GM12878 (cell line): ENCODE measurements around the gene DNASE2B. TPM values are rescaled to one million over a fixed set of nuclear protein-coding genes. Genes with fewer than 3 reads are reported as not detected.

Experiments used
- ATAC-seq: fragments of 200-7000 bp; cut with Tn5 transposase; 3 replicates; pipeline ENCODE4 v1.9.1; 2020; ENCODE audit warnings: mild to moderate bottlenecking, moderate library complexity
- BruUV-seq: library from RNA; stranded (reverse); fragments of 400-500 nt; replicated peaks from 2 replicates; lab custom pipeline; 2021; lab: Mats Ljungman, UMichigan
- CTCF ChIA-PET: fragments of 300-600 bp; sonication (Branson Sonifier 250); formaldehyde crosslinking; extraction: SDS; loops from one replicate; lab custom pipeline; 2021; ENCODE audit warnings: inconsistent platforms; lab: Yijun Ruan, JAX
- POLR2A ChIA-PET: fragments of 350-600 bp; formaldehyde crosslinking; extraction: SDS; loops from one replicate; lab custom pipeline; 2021; ENCODE audit warnings: inconsistent platforms; lab: Charles Lee
- RAD21 ChIA-PET: fragments of 300-600 bp; sonication (Branson Sonifier 250); formaldehyde crosslinking; loops from one replicate; lab custom pipeline; 2023; ENCODE audit warnings: antibody characterized with exemption; ENCODE audit not compliant: unreplicated experiment; lab: Charles Lee
- SMC1A ChIA-PET: fragments of 300-600 bp; sonication (Branson Sonifier 250); formaldehyde crosslinking; loops from one replicate; lab custom pipeline; 2023; ENCODE audit not compliant: unreplicated experiment, uncharacterized antibody; lab: Charles Lee
- DNase-seq: peaks from one replicate; pipeline ENCODE4 v3.0.0-alpha.2; 2011; ENCODE audit warnings: low read depth, low spot score
- FAIRE-seq: peaks from 3 replicates; lab custom pipeline; 2011; peaks lifted over from hg19 to GRCh38; lab: Jason Lieb, UNC
- H2AFZ ChIP-seq: 2 replicates; pipeline ENCODE4 v1.6.0; 2011; ENCODE audit warnings: low read depth, low read length, control low read depth; ENCODE audit not compliant: control insufficient read depth
- H3K27ac ChIP-seq: 2 replicates; pipeline ENCODE4 v1.5.1; 2011; ENCODE audit warnings: control low read depth; ENCODE audit not compliant: control insufficient read depth, insufficient read depth
- H3K27me3 ChIP-seq, 2 experiments: replicated peaks in 1 of 2; 2 replicates each; pipeline versions ENCODE4 v1.6.0 to v1.6.1; 2011; ENCODE audit warnings: low read length in 1 of 2; ENCODE audit not compliant: control insufficient read depth in 2 of 2, insufficient read depth in 2 of 2
- H3K36me3 ChIP-seq, 2 experiments: 2 replicates each; pipeline ENCODE4 v1.5.1; 2011; ENCODE audit warnings: low read length in 1 of 2; ENCODE audit not compliant: control insufficient read depth in 2 of 2, insufficient read depth in 2 of 2
- H3K4me1 ChIP-seq: 2 replicates; pipeline ENCODE4 v1.6.1; 2011; ENCODE audit warnings: mild to moderate bottlenecking, low read length, moderate library complexity, mixed read lengths; ENCODE audit not compliant: control insufficient read depth, insufficient read depth
- H3K4me2 ChIP-seq: 2 replicates; pipeline ENCODE4 v1.6.0; 2011; ENCODE audit warnings: control low read depth; ENCODE audit not compliant: control insufficient read depth, insufficient read depth
- H3K4me3 ChIP-seq: fragments of 200-600 bp; sonication (generic); 2 replicates; pipeline ENCODE4 v1.5.1; 2016
- H3K79me2 ChIP-seq: 2 replicates; pipeline ENCODE4 v1.6.0; 2011; ENCODE audit warnings: low read length; ENCODE audit not compliant: control insufficient read depth, insufficient read depth
- H3K9ac ChIP-seq: 2 replicates; pipeline ENCODE4 v1.8.0; 2011; ENCODE audit warnings: low read length, control low read depth, mixed read lengths; ENCODE audit not compliant: control insufficient read depth, insufficient read depth
- H3K9me3 ChIP-seq: replicated peaks from 3 replicates; pipeline ENCODE4 v1.5.1; 2011; ENCODE audit warnings: mild to moderate bottlenecking, low read length; ENCODE audit not compliant: control insufficient read depth, insufficient read depth
- H4K20me1 ChIP-seq: 2 replicates; pipeline ENCODE4 v1.6.0; 2011; ENCODE audit not compliant: control insufficient read depth, insufficient read depth
- ATF3 ChIP-seq: IDR thresholded peaks from 2 replicates; pipeline ENCODE4 v1.6.1; 2011; ENCODE audit warnings: low read depth, mild to moderate bottlenecking, low read length, moderate library complexity, borderline replicate concordance; ENCODE audit errors: extremely low read depth
- CEBPB ChIP-seq, 2 experiments: fragments of 150-350 bp in 1 of 2; IDR thresholded peaks; 2 replicates each; pipeline ENCODE4 v1.6.1; 2012 to 2014; ENCODE audit warnings: low read depth in 2 of 2, low read length in 2 of 2, borderline replicate concordance in 1 of 2, inconsistent platforms in 1 of 2
- CREB1 ChIP-seq: IDR thresholded peaks from 2 replicates; pipeline ENCODE4 v1.6.1; 2012; ENCODE audit warnings: low read depth, mild to moderate bottlenecking, inconsistent platforms
- EGR1 ChIP-seq, 2 experiments: IDR thresholded peaks; 1 replicate in 1 of 2; 2 replicates in 1 of 2; pipeline ENCODE4 v1.6.1; 2011 to 2012; ENCODE audit warnings: low read depth in 2 of 2, low read length in 2 of 2, borderline replicate concordance in 1 of 2, mild to moderate bottlenecking in 1 of 2, moderate library complexity in 1 of 2
- EZH2 ChIP-seq: IDR thresholded peaks from 2 replicates; pipeline ENCODE4 v1.6.1; 2012; ENCODE audit warnings: low read depth, mild to moderate bottlenecking, control low read depth, inconsistent platforms, low read length, borderline replicate concordance; ENCODE audit not compliant: control insufficient read depth
- FOS ChIP-seq: IDR thresholded peaks from 3 replicates; pipeline ENCODE4 v1.6.1; 2011; ENCODE audit warnings: borderline replicate concordance; ENCODE audit not compliant: insufficient read length; ENCODE audit errors: extremely low read depth
- GATAD2B ChIP-seq: fragments of 450-650 bp; conservative IDR thresholded peaks from 2 replicates; pipeline ENCODE4 v1.6.1; 2017; ENCODE audit warnings: low read depth, mild to moderate bottlenecking, moderate library complexity
- HCFC1 ChIP-seq: fragments of 150-350 bp; IDR thresholded peaks from 2 replicates; pipeline ENCODE4 v1.6.1; 2014; ENCODE audit warnings: low read length
- LARP7 ChIP-seq: fragments of 450-650 bp; IDR thresholded peaks from 2 replicates; pipeline ENCODE4 v1.6.1; 2017; ENCODE audit warnings: mild to moderate bottlenecking
- MTA2 ChIP-seq: fragments of 450-650 bp; IDR thresholded peaks from 2 replicates; pipeline ENCODE4 v1.6.1; 2016; ENCODE audit warnings: low read depth, mild to moderate bottlenecking, moderate library complexity
- MXI1 ChIP-seq: fragments of 150-350 bp; IDR thresholded peaks from 2 replicates; pipeline ENCODE4 v1.6.1; 2011; ENCODE audit warnings: low read depth, mild to moderate bottlenecking, inconsistent platforms, low read length, improper control_type of control experiment
- PAX5 ChIP-seq: IDR thresholded peaks from 2 replicates; pipeline ENCODE4 v1.6.1; 2011; ENCODE audit warnings: low read depth, low read length, borderline replicate concordance
- RAD51 ChIP-seq: fragments of 450-650 bp; IDR thresholded peaks from 2 replicates; pipeline ENCODE4 v1.6.1; 2016; ENCODE audit warnings: moderate library complexity, mild to moderate bottlenecking, inconsistent platforms
- RBBP5 ChIP-seq: fragments of 200-600 bp; sonication (generic); conservative IDR thresholded peaks from 2 replicates; pipeline ENCODE4 v1.6.1; 2016
- REST ChIP-seq: IDR thresholded peaks from 2 replicates; pipeline ENCODE4 v1.6.1; 2012; ENCODE audit warnings: mild to moderate bottlenecking, low read depth, low read length
- RFX5 ChIP-seq: IDR thresholded peaks from 2 replicates; pipeline ENCODE4 v1.6.1; 2011; ENCODE audit warnings: low read depth, low read length, improper control_type of control experiment
- RUNX3 ChIP-seq: IDR thresholded peaks from 2 replicates; pipeline ENCODE4 v1.6.1; 2012; ENCODE audit warnings: low read length, inconsistent platforms
- SMAD1 ChIP-seq: fragments of 450-650 bp; IDR thresholded peaks from 2 replicates; pipeline ENCODE4 v1.6.1; 2018; ENCODE audit warnings: mild to moderate bottlenecking, low read depth; ENCODE audit not compliant: partially characterized antibody
- YBX1 ChIP-seq: fragments of 450-650 bp; IDR thresholded peaks from 2 replicates; pipeline ENCODE4 v1.6.1; 2016; ENCODE audit warnings: antibody characterized with exemption
- ZBED1 ChIP-seq: IDR thresholded peaks from 2 replicates; pipeline ENCODE4 v1.6.1; 2016; ENCODE audit warnings: borderline replicate concordance
- ZNF207 ChIP-seq: fragments of 450-650 bp; IDR thresholded peaks from 2 replicates; pipeline ENCODE4 v1.6.1; 2014; ENCODE audit warnings: antibody characterized with exemption, mild to moderate bottlenecking, borderline replicate concordance
- WGBS: methylation state at CpG from one replicate; pipeline ENCODE4 v1.1.6; 2016; ENCODE audit warnings: low lambda C conversion rate; ENCODE audit not compliant: insufficient replicate concordance, insufficient coverage; ENCODE audit errors: missing lambda C conversion rate; 5-methylcytosine and 5-hydroxymethylcytosine counted together
- in situ Hi-C: fragments of 300-500 bp; cut with MboI; formaldehyde crosslinking; loops from 9 replicates; pipeline ENCODE4 v1.14.3; 2018; ENCODE audit warnings: mixed read lengths
- intact Hi-C: fragments of 100-400 bp; cut with micrococcal nuclease; formaldehyde crosslinking; loops from one replicate; pipeline ENCODE4 v1.14.2; 2022; ENCODE audit not compliant: unreplicated experiment
- polyA plus RNA-seq, 11 experiments: library from polyadenylated mRNA; depleted of rRNA in 4 of 11; unstranded in 6 of 11; stranded (reverse) in 5 of 11; fragments of >200 nt; fragmentation: Nextera tagmentation in 4 of 11; fragmentation: Illumina TruSeq in 1 of 11; extraction: Ambion mirVana in 4 of 11; extraction: Trizol in 1 of 11; gene quantifications; 1 replicate in 1 of 11; 2 replicates in 10 of 11; pipeline versions ENCODE4 v1.2.1 to v1.2.3, GENCODE V29; 2011 to 2016; ENCODE audit warnings: inconsistent platforms in 2 of 11, missing spikeins in 2 of 11, low read depth in 1 of 11
- total RNA-seq, 4 experiments: library from RNA; depleted of rRNA in 3 of 4; stranded (reverse); fragments of >200 nt in 3 of 4; fragmentation: Illumina TruSeq in 1 of 4; extraction: Trizol in 1 of 4; gene quantifications; 2 replicates each; pipeline versions ENCODE4 v1.2.1 to v1.2.3, GENCODE V29; 2013 to 2021

Gene DNASE2B
- total and polyA plus RNA-seq, 10 of the 15 experiments (the other 5 are each of a cell fraction or from before 2014, with no cell fraction given), result not detected

GRCh38 chr1:84350550-84350949, 47.7 kb upstream of the DNASE2B start (continued):
- TF ChIP-seq CEBPB (IDR thresholded peaks at IDR 0.05; ENCODE audit: borderline replicate concordance in 1 of 2, low read depth in 2 of 2, low read length in 2 of 2) (no peak), ZBED1 (no peak), GATAD2B (no peak), MTA2 (no peak), MXI1 (no peak), RFX5 (no peak), CREB1 (no peak), ZNF207 (no peak)

GRCh38 chr1:84352298-84353106, 45.8 kb upstream of the DNASE2B start:
- Histone ChIP-seq H3K4me3 (no peak overlapping the region), H3K4me2 (no peak overlapping the region), H3K9me3 (no peaks in the 10 kb centered on the region), H4K20me1 (no peaks in the 10 kb centered on the region), H3K27me3 (no peaks in the 10 kb centered on the region), H3K4me1 (no peaks in the 10 kb centered on the region), H3K9ac (no peak overlapping the region), H3K36me3 (no peaks in the 10 kb centered on the region), H2AFZ (no peak overlapping the region), H3K79me2 (no peaks in the 10 kb centered on the region), H3K27ac (no peak overlapping the region)
- POLR2A ChIA-PET, result no interaction called here
- RAD21 ChIA-PET, result no interaction called here
- no peak for ATAC-seq
- in situ Hi-C loops, result no loop called here
- intact Hi-C loops, result no loop called here
- CTCF ChIA-PET, result no interaction called here
- SMC1A ChIA-PET, result no interaction called here
- 83% methylated on average over 3 of the region's 3 CpGs for WGBS
- FAIRE-seq, result no peak
- BruUV-seq, result no TSS peak
- no peak for DNase-seq
- TF ChIP-seq EGR1 (IDR thresholded peaks at IDR 0.05; ENCODE audit: borderline replicate concordance in 1 of 2, low read depth in 2 of 2, low read length in 2 of 2), result no peak
- no peak for TF ChIP-seq RAD51
- TF ChIP-seq ATF3, result no peak
- no peak for TF ChIP-seq RBBP5
- no peak for TF ChIP-seq HCFC1
- no peak for TF ChIP-seq RUNX3
- no peak for TF ChIP-seq EZH2
- no peak for TF ChIP-seq FOS
- no peak for TF ChIP-seq ZBED1
- no peak for TF ChIP-seq SMAD1
- TF ChIP-seq REST, result no peak
- TF ChIP-seq PAX5, result no peak
- TF ChIP-seq YBX1, result no peak
- no peak for TF ChIP-seq GATAD2B
- TF ChIP-seq LARP7, result no peak
